Measurements from ENCODE around the gene HPSE2.

Gene HPSE2

GRCh38 chr10:98831391-98831790, 404.3 kb downstream of the HPSE2 start:
- no peak for DNase-seq

GRCh38 chr10:98825741-98826140, 409.9 kb downstream of the HPSE2 start:
- DNase-seq = no peak

DNA sequence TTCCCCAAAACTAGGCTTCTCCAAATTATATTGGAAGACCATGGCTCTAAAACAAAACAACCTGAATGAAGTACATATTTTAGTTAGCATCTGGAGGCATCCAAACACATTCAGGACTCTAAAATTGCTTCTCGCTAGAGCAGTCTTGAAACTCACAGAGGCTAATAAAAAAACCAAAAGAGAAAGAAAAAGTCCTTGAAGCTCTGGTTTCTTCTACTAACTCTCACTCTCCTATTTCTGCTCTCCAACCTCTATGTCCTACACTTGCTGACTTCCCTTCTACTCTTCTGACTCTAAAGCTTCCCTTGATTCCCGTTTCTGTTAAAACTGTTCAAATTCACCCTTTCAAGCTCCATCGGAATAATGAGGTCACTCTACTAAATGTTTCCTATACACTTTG, 418.3 kb downstream of the HPSE2 start:
- no peak for DNase-seq

- DNase-seq = no peak
These were observed 420.4 kb downstream of the HPSE2 start for GRCh38 chr10:98815039-98815885.

- DNase-seq = no peak
These were observed 421.2 kb downstream of the HPSE2 start for GRCh38 chr10:98814470-98814869.

DNA sequence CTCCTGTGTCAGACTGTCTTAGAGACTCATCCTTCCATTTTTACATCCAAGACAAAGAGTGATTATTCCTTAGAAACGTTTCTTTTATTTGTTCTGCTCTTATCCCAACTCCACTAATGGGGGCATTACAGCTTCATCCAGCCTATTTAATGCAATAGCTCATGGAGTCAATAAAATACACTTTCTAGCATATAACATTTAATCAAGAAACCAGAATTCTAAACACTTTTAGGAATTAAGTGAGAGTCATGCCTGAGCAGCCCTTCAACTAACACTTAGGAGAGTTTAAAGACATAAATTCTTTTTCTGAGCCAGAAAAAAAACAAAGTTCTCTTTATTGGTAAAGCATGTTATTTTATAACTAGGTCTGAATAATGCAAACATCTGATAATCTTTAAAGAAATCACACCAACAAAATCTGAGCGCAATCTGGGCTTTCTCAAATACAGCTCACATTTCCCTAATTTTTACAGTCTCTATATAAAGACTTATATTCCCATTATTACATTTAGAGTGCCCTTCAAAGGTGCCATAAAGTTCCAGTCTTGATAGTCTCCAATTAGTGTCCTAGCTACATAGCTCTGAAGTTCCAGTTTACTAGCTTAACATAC, 427.3 kb downstream of the HPSE2 start:
- no peak for DNase-seq

DNA sequence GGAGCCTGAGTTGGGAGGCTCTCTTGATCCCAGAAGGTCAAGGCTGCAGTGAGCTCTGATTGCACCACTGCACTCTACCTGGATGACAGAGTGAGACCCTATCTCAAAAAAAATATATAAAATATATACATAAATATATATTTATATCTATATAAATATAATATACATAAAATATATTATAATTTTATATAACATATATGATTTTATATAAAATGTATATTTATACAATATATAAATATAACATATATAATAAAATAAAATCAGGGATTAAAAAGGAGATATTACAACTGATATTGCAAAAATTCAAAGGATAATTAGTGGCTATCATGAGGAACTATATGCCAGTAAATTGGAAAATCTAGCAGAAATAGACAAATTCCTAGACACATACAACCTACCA, 435.4 kb downstream of the HPSE2 start:
- DNase-seq = no peak

GRCh38 chr10:98795467-98795866, 440.2 kb downstream of the HPSE2 start:
- DNase-seq = no peak

DNA sequence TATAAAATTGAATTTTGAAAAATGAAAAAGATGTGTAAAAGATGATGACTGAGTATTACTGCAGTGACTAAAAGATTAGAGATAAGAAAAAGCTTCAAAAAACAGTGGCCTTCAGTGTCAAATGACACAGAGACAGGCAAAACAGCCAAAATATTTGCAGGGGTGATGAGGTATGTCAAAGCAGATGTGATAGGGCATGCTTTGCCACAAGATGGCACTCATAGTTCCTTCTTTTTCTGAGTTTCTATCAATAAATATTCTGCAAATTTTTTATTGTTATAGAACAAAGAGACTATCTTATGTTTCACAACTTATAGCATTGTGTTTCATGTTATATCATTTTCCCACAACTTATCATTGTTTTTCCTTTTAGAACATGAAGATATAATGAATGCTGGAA, 444.8 kb downstream of the HPSE2 start:
- DNase-seq = no peak

DNA sequence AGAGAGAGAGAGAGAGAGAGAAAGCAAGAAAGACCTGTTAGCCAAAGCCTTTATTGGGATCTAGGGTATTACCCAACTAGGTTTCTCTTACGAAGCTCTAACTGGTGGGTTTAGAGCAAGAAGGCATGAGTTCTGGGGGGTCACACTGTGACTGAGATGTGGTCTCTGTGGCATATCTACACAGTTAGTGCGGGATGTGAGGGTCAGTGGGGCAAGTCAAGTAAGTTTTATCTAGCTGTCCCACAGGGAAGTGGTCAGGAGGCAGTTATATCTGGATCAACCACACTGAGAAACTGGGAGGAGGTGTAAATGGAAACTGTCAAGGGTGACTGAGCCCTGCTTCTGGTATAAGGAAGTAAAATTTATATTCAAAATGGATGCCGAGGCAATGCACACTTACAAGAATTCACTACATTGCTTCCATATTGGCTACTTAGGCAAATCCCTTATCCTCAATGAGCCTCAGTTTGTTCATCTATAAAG, 457.3 kb downstream of the HPSE2 start:
- no peak for DNase-seq

GRCh38 chr10:98758463-98758862, 477.2 kb downstream of the HPSE2 start:
- no peak for DNase-seq

DNA sequence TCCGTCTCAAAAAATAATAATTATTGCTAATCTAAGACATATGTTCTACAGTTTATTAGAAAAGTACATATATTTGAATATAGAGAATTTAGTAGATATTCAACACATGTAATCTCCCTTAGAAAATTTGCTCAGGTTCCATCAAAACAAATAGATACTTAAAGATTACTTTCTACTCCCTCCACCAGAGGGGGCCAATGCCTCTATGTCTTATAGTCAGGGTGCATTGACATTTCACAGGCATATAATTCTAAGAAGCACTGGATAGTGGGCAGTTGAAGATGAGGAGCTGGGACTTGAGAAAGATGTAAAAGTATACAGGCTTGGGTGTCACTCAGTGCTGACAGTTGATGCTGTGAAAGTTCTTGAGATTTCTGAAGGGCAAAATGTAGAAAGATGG, 487.4 kb downstream of the HPSE2 start:
- DNase-seq = no peak

DNA sequence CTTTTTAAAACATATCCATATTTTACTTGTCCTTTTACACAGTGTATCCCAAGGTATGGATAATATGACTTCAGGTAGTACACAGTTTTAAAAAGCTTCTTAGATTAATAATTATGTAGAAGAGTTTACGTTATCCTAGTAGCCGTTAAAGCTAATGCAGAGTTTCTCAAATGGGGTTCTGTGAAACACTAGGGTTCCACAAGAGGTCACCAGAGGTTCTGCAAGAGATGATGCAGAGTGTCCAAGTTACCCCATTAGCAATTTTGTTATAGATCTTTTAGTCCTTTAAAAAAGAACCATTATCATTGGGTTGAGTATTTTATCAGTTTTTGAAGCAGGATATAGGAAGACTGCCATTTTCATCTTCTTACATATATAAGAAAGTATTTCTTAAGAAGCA, 490.0 kb downstream of the HPSE2 start:
- DNase-seq = no peak

DNA sequence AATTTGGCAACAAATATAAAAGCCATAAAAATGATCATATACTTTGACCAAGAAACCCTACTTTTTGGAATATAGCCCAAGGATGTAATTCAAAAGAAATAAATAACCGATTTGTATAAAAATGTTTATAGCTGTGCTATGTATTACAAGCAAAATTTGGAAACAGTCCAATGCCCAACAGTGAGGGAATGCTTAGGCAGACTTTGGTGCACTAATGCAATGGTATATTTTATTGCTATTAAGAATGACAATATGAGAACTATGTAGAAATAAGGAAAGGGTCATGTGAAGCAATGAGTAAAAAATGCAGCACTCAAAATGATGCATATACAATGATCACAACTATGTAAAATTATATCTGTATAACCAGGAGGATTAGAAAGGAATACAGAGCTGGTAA, 515.1 kb downstream of the HPSE2 start:
- DNase-seq = no peak

DNA sequence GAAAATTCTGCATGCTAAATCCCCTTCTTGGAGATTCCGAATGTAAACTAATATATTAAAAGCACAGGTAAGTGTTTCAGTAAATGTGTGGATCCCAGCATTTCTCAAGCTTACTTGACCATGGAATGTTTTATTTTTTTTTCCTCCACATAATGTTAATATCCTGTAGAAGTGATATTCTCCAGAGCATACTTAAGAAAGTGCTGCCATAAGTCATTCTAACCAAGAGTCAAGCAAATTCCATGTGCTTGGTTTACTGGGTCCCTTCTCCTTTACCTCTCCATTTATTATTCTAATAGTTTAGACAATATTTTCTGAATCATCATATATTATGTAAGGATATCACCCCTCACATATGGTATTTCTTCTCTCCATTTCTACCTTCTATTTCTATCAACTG, 522.1 kb downstream of the HPSE2 start:
- no peak for DNase-seq

GRCh38 chr10:98696516-98696915, 539.1 kb downstream of the HPSE2 start:
- DNase-seq = no peak

GRCh38 chr10:98694883-98695282, 540.8 kb downstream of the HPSE2 start:
- no peak for DNase-seq

DNA sequence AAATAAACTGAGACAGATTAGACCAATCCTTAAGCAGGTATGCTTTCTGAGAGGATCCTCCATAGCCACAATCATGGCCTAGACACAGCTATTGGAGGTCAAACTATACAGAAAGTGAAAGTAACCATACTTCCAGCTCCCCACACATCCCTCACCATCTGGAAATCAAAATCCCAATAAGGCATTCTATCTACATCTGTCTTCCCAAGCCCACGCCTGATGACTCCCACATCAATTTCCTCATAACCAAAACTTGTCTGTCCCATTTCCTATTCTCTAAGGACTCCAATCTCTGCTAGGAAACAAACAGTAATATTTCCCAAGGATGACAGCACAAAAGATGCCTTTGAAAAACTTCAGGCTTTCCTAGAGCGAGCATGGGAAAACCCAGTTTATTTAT, 541.6 kb downstream of the HPSE2 start:
- DNase-seq = no peak

DNA sequence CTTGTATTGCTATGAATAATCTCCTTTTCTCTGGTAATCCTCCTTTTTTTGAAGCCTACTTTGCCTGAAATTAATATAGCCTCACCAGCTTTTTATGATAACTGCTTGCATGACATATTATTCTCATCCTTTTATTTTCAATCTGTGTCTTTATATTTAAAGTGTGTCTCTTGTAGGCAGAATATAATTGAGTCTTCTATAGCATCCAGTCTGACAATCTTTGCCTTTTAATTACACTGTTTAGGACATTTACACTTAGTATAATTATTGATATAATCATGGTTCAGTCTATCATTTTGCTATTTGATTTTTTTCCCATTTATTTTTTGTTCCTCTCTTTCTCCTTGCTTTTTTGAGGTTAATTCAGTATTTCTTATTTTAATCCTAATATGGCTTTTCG, 548.0 kb downstream of the HPSE2 start:
- no peak for DNase-seq

DNA sequence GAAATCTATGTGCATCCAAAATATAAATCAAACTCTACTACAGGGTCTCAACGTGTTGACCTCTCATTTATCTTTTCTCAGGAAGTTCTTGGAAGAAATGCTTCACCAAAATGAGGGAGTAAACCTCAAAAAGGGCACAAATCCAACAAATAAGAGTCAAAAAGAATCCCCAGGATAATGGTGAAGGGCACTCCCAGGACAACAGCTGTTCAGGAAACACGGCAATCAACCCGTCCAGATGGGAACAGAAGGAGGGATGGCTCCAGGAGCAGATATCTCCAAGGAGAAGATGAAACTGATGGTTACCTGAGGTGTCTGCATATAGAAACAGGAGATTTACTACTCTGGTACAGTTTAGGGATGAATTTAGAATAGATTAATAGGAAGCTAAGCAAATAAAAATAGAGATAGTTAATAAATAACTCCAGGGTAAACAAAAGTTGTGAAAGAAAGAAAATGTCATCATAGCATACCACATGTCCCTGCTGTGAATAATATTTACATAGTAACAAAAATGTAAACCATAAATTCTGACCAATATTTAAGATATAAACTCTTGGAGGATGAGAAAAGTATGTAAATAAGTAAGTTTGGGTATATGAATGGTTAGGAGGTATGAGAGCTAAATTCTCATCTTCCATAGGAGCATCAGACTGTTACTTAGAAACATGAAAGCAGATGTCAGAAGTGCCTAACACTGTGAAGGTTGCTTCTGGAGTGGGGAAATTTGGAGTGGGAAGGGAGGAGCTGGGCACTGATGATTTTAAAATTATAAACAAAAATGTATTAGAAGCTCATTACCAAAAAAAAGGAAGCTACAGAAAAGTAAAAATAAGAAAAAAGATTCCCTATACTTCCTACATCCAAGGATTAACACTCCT, 551.4 kb downstream of the HPSE2 start:
- no peak for DNase-seq

GRCh38 chr10:98676895-98677294, 558.8 kb downstream of the HPSE2 start:
- DNase-seq = no peak

- DNase-seq = no peak
These were observed 559.8 kb downstream of the HPSE2 start for GRCh38 chr10:98675902-98676301.

DNA sequence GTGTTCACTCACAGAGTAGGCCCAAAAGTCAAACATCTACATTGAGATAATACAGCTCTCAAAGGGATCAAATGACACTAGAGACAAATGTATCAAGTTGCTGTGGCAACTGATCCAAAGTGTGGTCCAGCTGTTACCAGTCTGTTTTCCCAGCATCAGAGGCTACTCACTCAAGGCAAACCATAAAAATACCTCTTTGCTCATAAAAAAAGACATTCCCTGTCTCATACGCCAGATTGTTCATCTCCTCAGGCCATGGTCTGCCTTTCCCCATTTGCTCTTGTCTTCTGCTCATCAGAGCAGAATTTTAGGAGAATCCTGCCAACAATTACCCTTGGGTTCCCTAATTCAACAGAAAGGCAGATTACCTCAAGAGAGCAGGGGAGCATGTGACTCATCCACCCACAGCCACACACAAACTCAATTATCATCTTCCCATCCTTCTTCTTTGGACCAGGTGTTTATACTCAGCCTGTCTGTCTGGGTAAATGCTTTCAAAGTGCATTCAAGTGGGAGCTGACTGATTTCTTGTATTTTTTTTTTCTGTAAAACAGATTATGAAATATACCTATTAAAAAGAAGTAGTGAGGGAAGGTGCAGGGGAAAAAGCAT, 562.4 kb downstream of the HPSE2 start:
- DNase-seq = peak; percentile 73
